DOHH2 (cell line): Measurements from ENCODE around the gene ESAM.

Source experiments
- CTCF ChIP-seq: fragments of 200-600 bp; sonication (generic); IDR thresholded peaks from one replicate; pipeline ENCODE4 v1.5.1; 2014; ENCODE audit warnings: antibody characterized with exemption, mild to moderate bottlenecking, low read depth, low read length; ENCODE audit not compliant: poor library complexity, severe bottlenecking
- EZH2phosphoT487 ChIP-seq: fragments of 200-600 bp; sonication (generic); IDR thresholded peaks from 2 replicates; pipeline ENCODE4 v1.6.1; 2017; ENCODE audit warnings: borderline replicate concordance, mild to moderate bottlenecking, antibody characterized with exemption, low read length, moderate library complexity, mixed read lengths

DNA sequence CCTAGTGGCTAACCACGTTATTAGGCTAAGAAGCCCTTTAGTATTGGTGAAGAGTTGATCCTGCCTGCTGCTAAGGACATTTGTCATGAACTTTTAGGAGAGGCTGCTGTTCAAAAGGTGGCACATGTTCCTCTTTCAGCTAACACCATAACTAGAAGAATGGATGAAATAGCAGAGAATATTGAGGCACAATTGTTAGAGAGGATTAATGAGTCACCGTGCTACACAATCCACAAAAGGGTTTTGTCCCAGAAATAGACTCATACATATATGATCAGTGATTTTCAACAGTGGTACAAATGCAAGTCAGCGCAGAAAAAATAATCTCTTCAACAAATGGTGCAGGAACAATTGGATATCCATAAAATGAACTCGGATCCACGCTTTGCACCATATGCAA, 45.1 kb upstream of the ESAM start:
- TF ChIP-seq CTCF (no peak), EZH2phosphoT487 (no peak)
